COR-L47 (cell line): ENCODE measurements around the gene CMTM7.

Source experiments
- DNase-seq: peaks from one replicate; lab custom pipeline; 2025; lab: John Stamatoyannopoulos, UW

CMTM7 gene

DNA sequence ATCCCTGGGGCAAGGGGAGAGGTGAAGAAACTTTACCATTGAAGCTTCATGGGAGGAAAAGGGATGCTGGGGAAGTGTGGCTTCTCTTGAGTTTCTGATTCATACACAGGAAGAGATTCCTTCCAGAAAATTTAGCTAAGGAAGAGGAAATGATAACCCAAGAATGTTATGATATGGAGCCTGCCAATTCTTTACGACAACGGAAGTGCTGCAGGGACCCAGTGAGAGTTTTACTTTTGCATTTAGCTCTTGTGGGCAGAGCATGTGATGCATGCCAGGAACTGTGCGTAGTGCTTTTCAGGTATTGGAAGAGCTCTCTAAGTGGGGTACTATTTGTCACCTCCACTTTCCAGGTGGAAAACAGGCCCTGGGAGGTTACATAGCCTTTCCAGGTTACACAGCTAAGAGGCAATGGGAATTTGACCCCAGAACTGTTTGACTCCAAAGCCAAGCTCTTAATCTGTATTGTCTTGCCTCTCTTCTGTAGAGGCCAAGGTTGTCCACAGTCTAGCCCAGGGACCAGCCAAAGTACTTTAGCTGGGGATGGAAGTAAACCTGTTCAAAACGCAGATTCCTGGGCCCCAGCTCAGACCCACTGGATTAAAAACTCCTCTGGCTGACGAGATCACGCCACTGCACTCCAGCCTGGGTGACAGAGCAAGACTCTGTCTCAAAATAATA lies 23.0 kb downstream of the CMTM7 start:
- no peak for DNase-seq

DNA sequence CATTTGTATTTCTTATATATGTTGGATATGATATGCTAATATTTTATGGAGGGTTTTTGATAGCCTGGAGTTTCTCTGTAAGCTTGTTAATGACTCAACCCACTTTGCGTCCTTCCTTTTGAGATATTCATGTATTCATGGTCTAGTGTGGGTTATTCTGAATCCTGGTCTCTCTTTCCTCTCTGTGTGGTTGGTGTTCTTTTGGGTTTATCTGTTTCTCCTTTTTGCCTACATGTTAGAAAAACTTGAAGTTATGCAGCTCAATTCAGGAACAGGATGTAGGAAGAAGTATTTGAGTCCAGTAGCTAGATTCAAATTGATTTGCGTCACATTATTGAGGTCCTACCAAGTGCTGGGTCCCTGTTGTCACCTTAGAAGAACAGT lies 28.1 kb downstream of the CMTM7 start:
- DNase-seq: no peak

DNA sequence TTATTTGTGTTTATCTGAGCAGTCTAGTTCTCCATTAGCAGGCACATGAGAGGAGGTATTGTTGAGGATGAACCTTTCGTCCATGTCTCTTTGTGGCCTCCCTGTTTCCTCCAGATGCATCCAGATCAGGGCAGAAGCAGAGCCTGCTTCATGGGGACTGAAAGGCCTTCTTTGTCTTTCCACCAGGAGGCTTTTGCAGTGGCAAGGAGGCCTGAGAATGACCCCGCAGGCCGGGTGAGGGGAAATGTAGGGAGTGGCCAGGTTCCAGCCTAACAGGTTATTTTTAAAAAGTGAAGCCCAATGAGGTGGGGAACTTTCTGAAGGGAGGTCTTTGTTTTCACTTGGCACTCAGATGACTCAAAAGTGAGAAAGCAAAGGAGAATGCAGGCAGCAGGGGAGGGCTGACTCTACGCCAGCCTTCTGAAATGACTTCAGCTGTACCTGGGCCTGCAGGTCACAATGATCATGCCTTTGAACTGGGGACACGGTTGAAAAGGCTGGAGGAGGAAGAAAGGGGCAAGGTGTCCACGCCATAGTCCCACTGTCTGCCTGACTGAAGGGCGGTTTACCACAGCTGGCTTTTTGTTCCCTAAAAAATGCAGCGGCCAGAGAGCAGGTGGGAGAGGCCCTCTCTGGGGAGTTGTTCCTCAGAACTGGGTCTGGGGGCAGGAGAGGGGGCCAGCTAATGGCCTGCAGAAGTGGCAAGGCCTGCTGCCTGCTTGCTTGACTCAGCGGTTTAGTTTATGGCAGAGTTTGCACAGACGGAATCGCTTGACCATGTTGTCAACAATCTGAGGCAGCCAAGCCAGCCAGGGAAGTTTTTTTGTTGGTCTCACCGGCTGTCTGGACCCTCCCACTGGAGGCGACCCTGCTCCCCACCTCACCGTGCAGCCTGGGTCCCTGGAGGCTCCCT lies 28.7 kb downstream of the CMTM7 start:
- no peak for DNase-seq

DNA sequence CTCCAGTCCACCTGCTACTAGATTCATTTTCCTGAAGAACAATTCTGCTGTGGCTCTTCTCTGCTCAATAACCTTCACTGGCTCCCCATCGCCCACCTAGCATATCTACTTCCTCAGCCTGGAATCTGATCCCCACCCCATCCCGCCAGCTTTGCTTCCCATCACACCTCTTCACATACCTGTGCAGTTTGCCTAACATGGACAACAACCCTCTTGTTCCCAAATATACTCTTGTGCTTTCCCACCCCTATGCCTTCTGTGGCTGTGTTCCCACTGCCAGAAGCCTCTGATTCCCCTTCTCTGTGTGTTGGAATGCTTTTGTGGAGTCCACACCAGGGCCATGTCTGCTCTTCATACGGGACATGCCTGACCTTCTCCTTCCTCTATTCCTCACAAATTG lies 29.5 kb downstream of the CMTM7 start:
- no peak for DNase-seq

DNA sequence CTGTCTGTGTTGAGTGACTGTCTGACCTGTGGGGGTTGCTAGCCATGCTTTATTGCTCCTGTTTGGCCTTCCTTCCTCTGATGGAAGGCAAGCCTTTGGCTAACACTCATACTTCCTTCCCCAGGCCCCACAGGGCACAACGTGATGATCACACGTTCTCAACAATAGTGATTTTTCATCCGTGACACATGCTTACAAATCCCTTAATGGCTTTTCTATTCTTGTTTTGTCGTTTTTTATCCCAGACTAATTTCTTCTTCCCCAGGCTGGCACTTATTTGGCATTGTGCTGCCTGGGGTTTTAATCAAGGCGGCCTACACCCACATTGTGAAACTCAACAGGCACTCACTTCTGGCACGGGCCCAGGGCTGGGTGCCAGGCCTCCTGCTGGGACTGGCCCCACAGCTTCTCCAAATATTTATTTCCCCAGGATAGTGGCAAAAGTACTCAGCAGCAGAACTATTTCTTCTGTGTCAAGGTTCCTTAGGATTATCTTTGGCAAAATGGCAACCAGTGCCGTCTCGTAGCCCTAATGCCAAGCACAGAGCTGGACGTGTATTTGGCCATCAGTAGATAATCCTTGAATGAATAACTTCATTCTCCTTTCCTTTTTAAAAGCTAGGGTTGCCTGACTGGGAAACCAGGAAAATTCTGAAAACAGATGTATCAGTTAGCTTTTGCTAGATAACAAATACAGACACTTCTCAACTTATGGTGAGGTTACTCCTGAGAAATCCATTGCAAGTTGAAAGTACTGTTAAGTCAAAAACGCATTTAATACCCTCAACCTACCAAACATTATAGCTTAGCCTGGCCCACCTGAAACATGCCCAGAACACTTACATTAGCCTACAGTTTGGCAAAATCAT lies 30.6 kb downstream of the CMTM7 start:
- peak; percentile 81 for DNase-seq

DNA sequence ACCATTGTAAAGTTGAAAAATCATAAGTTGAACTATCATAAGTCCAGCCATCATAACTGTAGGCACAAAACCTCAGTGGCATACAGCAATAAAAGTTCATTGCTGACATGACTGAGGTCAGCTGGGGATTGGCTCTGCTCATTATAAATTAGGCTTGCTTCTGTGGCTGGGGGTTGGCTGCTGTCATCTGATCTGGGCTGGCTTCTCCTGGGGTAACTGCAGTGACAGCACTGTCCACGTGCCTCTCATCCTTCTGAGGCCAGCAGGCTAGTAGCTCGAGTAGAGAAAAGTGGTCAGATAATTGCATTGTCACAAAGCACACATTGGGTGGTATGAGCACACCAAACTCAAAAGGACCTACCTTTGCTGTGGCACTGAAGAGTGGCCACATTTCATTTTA lies 31.3 kb downstream of the CMTM7 start:
- no peak for DNase-seq

DNA sequence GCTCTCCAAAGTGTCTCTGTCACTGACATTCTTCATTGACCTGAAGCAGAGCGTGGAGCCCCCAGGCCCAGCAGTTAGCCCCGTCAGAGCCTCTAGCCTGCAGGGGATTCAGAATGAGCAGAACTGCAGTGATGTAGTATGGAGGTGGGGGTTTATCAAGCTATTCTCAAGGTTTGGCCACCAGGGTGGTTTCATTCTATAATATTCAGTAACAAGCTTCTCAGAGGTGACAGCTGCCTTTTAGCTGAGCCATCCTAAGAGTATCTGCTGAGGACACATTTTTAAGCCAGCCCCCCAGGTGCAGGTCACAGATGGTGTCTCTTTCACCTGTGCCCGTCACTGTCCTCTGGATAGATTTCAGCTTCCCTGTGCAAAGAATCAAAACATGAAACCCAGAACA lies 31.9 kb downstream of the CMTM7 start:
- DNase-seq: no peak

DNA sequence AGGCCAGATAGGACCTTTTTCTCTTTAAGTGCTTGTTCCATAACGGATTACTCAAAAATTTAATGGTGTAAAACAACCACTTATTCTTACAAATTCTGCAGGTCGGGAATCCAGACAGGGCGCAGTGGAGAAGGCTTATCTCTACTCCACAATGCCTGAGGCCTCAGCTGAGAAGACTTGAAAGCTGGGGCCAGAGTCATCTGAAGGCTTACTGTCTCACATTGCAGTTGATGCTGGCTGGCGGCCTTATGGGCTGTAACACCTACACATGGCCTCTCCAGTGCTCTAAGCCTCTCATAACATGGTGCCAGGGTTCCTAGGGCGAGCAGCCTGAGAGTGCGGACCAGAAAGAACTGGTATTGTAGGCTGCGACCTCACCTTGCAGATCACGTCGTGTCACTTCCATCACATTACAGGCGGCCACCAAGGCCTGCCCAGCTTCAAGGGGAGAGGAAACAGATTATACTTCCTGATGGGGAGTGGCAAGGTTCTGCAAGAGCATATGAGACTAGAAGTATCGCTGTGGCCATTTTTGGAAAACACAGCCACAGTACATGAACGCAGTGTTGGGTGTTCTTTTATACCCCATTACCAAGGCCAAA lies 32.4 kb downstream of the CMTM7 start:
- DNase-seq: no peak

DNA sequence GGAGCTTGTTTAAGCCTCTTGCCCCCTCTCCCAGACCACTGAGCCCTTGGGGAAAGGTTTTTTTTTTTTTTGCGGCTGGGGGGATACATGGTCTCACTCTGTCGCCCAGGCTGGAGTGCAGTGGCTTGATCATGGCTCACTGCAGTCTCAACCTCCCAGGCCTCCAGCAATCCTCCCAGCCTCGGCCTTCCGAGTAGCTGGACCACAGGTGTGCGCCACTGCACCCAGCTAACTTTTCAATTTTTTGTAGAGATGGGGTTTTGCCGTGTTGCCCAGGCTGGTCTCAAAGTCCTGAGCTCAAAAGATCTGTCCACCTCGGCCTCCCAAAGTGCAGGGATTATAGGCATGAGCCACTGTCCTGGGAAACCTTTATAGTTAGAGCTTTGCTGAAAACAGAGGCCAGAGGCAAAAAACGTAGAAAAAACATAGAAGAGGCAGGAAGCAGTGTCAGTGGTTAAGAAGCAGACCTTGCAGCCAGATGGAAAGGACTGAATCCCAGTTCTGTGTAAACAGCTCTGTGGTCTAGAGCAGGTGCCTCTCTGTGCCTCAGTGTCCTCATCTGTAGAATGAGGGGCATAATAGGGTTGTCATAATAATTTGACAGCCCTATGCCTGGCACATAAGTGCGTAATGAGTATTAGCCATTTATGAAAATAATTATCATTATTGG lies 33.1 kb downstream of the CMTM7 start:
- no peak for DNase-seq

DNA sequence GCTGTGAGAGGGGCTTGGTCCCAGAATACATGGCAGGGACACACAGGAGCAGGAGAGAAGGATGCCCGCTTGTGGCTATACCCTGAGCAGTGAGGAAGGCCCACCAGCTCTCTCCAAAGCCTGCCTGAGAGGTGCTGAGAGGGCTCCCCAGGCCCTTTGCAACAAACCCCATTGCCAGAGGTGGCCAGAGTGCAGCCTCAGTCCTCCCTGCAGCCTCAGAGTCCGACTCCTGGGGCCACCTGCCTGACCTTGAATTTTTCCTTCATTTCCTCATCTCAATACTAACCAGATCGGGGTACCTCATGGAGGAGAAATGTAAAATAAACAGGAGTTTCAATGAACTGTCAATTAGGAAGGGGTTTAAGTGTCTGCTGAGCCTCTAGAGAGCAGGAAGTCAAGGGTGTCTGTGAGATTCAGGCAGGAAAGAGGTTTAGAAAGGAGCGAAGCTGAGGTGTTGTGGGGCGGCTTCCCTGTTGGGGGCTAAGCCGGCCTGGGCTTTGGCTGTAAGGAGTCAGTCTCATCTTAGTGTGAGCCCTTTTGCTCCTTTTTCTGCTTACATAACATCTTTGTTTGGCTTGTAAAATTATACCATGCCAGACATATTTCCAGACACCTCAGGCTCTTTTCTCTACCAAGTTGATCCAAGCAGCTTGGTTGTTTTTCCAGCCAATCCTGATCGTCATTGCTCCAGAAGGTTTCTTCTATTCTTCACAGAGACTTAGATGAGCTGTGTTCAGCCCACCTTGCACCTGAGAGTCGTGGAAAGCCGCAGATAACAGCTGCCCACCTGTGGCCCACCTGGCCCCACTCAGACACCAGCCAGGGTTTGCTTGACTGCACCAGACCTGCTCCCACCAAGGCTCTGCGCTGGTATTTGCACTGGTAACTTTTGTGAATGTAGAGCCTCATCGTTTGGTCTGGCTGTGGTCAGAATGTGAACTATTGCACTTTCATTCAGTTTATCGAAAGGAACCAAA lies 36.7 kb downstream of the CMTM7 start:
- DNase-seq: no peak

DNA sequence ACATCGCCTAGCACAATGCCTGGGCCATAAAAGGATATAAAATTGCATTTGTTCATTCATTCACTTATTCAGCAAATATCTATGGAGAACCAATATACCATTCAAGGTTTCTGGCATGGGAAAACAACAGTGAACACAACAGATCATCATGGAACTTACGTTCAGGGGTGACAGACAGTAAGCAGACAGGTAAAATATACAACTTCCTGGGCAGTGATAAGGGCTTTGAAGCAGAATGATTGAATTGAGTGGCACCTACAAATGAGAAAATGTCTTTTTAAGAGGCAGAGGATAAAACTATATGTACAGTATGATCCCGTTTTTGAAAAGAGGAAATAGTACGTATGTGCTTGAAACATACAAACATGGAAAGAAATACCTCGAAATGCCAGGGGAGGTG lies 39.2 kb downstream of the CMTM7 start:
- no peak for DNase-seq

DNA sequence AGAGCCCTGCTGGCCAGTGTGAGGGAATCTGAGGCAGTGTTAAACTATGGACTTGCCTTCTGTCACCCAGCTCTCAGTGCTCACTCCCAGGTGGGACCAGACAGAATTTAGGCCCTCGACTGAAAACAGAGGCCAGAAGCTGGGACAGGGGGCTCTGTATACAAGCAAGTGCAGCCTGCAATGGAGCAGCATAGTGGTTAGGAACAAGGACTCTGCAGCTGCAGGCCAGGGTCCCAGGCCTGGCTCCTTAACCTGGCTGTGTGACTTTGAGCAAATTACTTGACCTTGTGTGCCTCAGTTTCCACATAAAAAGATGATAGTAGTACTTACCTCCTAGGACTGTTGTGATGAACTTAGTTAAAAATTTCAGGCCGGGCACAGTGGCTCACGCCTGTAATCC lies 39.8 kb downstream of the CMTM7 start:
- DNase-seq: no peak

DNA sequence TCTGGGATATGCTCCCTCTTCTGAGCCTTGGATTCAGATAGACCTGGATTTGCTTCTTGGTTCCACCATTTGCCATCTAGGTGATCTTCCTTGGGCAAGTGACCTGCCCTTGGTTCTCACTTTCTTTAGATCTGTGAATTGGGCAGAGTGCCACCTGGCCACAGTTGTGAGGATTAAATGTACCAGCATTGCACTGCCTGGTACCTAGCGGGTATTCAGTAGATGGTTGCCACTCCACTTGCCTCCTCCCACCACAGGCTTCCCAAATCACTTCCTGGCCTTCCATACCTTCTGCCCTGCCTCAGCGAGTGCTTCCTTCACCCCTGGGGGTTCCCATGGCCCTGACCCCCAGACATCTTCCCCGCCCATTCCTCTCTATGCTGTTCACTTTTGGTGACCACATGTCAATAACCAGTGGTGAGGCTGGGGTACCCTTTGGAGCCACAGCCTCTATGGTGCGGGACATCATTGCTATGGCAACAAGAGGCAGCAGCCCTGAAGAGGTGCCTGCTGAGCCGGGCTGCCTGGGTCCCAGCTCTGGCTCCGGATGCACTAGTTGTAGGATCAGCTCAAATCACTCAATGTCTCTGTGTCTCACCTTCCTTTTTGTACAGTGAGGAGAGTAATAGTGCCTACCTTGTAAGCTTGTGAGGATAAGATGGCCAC lies 40.5 kb downstream of the CMTM7 start:
- no peak for DNase-seq

DNA sequence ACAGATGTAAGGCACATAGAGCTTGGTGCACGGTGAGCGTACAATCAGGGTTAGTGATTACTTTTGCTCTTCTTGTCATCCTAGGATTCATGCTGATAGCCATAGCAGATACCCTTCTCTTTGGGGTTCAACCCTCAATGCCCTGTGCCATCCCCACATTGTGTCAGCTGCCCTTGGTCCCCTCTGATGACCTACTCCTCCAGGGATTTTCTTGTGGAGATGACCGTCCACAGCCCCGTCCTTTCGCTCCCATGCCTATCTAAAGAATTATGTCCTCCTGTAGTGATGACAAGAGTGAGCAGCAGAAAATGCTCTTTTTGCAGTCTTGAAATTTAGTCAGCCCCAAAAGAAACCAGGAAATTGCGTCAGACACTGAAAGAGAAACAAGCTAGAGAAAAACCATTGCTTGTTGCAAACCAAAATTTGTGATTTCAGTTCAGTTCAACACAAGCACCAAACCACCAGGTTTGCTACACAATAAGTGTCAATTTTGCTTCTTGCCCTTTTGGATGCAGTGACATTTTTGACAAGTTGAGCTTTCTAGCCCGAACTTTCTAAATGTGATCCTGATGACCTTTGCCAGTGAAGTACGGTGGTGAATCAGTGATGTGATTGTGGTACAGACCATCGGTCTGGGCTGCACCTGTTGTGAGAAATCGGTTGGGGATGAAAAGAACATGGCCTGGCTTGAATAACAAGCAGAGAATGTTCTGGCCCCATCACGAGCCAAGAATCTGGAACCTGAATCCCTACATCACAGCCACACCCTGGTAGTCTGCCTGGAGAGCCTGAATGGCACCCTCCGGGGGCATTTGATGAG lies 41.3 kb downstream of the CMTM7 start:
- DNase-seq: no peak

DNA sequence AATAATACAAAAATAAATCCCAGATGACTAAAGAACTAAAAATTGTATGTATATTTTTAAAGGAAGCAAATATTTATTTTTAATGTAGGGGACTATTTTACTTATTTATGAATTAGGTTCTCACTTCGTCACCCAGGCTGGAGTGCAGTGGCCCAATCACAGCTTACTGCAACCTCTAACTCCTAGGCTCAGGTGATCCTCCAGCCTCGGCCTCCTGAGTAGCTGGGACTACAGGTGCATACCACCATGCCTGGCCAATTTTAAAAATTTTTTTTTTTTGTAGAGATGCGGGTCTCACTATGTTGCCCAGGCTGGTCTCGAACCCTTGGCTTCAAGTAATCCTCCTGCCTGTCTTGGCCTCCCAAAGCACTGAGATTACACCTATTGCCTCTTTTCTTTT lies 42.6 kb downstream of the CMTM7 start:
- no peak for DNase-seq

DNA sequence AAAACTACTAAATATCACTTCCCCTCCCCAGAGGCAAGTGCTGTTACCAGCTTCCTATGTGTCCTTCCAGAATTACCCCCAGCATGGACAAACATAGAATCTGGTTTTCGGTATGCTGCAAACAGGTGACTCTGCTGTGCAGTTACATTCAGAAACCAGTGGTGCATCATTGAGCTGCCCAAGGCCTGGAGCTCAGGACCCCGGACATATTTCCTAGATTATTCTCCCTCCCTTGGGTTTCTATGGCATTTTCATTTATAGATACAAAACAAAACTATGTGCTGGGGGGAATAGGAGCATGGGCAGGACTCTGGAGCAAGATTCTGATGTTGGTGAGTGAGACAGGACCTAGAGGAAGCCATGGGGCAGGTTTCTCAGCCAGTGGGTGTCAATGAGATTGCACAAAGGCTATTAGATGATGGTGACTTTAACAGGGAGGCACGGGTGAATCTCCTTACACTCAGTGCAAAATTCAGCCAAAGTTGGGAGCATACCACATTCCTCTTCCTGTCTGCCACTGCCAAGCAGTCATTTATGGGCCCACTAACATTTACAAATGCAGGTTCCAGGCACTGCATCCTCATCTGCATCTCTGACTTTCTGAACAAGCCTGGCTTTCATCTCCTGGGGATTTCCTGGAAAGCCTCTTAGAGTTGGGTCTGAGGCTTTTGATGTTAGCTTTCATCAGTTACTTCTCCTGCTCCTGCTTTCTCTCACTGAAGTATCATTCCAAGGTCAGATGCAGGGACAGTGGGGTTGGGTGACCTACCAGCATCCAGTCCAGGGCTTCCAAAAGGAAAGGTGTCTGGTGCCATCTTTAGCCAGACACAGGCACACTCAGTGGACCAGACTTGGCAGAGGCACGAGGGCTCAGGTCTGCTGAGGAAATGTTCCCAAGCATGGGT lies 44.5 kb downstream of the CMTM7 start:
- no peak for DNase-seq

DNA sequence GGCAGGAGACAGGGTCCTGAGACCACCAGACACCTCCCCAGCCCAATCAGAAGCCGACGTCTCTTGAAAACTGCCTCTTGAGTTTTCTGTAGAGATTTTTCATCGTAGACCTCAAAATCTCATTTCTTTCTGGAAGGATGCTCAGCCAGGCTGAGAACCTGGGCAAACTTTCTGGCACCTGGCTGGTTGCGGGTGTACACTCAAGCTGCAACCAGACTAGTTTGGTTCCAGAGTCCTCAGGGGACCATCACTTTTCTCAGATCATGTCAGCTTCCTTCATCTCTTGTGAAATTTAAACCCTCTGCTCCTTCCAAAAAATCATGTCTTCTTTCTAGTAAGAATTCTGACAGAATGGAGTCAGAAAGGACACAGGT lies 45.1 kb downstream of the CMTM7 start:
- no peak for DNase-seq

DNA sequence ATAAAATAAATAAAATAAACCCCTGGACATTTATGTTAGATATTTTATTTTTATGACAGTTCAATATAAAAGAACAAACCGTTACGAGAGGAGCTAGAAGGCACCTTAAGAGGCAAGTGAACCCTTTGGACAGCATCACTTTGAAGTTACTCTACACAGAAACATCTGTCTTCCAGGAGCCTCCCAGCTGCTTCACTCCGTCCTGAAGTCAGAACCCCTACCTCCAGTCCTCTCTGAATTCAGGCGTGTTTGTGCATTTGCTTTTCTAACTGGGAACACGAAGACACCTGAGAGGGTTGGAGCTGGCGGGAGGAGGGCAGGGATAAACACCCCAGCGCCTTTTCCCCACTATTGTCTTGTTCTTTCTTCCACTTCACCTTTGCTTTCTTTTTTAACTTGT lies 46.2 kb downstream of the CMTM7 start:
- DNase-seq: no peak
